C4-2B (cell line): ENCODE results near the gene AMDHD2.

Experiments
- H3K27ac ChIP-seq: fragments of 450-650 bp; 2 replicates; pipeline ENCODE4 v1.5.1; 2017
- CTCF ChIP-seq: fragments of 450-650 bp; conservative IDR thresholded peaks from 2 replicates; pipeline ENCODE4 v1.5.1; 2017; ENCODE audit warnings: mild to moderate bottlenecking
- ZFX ChIP-seq: fragments of 450-650 bp; IDR thresholded peaks from 2 replicates; pipeline ENCODE4 v1.6.1; 2017

AMDHD2 gene

GRCh38 chr16:2500918-2501750 is 19.0 kb upstream of the AMDHD2 start:
- TF ChIP-seq ZFX = no peak
- TF ChIP-seq CTCF = peak; percentile 96
- H3K27ac ChIP-seq = peak overlapping the region; percentile 15; the same call in 1 of the 2 replicates

GRCh38 chr16:2501946-2502895 is 17.9 kb upstream of the AMDHD2 start:
- TF ChIP-seq CTCF (no peak), ZFX (no peak)

DNA sequence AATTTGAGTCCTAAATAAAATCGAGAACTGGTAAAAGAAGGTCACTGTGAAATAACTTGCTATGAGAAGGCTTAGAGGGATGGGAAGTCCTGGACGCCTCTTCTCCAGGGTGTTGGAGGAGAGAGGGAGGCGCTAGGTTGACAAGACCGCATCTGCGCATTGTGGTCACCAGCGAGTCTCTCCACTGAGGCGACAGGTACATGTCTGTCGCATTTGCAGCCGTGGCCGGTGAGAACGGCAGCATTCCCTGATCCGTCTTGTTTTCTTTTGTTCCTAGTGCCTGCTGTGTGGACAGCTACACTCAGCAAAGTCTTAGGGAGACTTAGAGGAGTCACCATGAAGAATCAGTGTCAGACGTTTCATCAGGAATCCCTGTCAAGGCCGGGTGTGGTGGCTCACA is 14.5 kb upstream of the AMDHD2 start:
- H3K27ac ChIP-seq = no peak overlapping the region
- TF ChIP-seq CTCF = no peak
- no peak for TF ChIP-seq ZFX

More at GRCh38 chr16:2501946-2502895, 17.9 kb upstream of the AMDHD2 start:
- H3K27ac ChIP-seq = peak overlapping the region; percentile 15

DNA sequence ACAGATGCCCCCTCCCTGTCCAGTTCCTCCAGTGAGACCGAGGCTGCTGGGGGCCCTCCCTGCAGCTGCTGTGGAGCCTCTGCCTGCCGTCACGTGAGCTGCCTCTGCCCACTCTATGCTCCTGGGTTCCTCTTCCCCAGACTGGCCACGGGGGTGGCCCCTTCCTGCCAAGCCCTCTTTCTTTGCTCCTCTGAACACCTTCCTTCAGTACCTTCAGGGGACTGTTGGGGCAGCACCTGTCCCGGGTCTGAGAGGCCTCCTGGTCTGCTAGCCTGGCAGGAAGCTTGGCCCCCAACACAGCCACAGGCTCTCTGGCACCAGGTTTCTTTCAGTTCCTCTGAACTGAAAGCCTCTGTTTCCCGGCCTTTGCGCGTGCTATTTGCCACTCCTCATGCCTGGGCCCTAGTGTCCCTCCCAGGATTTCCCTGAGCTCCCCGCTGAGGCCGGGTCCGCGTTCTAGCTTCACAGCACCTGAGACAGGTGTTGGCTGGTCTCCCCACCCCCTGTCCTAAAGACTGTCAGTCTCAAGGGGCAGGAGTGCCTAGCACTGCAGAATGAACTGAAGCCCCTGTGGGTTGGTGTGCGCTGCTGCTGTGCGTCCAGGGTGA is 13.0 kb upstream of the AMDHD2 start:
- H3K27ac ChIP-seq = no peak overlapping the region
- TF ChIP-seq ZFX = no peak

GRCh38 chr16:2507665-2508064 is 12.5 kb upstream of the AMDHD2 start:
- H3K27ac ChIP-seq = no peak overlapping the region

GRCh38 chr16:2508722-2509400 is 11.3 kb upstream of the AMDHD2 start:
- H3K27ac ChIP-seq = no peak overlapping the region
- no peak for TF ChIP-seq CTCF
- TF ChIP-seq ZFX = no peak

More at GRCh38 chr16:2507665-2508064, 12.5 kb upstream of the AMDHD2 start:
- TF ChIP-seq ZFX = no peak

DNA sequence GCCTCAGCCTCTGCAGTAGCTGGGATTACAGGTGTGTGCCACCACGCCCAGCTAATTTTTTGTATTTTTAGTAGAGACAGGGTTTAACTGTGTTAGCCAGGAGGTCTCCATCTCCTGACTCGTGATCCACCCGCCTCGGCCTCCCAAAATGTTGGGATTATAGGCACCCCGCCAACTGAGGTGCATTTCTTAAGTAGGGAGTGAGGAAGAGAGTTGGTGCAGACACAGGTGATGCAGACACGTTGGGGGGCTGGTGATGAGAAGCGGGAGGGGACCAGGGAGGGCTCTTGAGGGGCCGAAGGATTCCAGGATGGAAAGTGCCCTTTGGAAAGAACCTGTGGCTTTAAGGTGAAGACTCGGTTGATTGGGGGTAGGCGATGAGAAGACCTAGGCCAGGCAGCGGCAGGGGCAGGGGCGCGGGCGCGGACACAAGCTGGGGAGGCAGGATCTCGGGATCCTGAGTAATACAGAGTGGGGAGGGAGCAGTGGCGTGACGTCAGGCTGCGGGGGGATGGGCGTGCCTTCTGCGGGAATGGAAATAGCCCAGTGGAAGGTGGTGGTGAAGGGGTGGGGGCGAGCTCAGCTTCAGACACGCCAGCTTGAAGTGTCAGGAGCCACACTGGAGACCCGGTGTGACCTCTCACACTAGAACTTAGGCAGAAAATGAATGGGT is 8.9 kb upstream of the AMDHD2 start:
- TF ChIP-seq CTCF (no peak), ZFX (no peak)
- no peak overlapping the region for H3K27ac ChIP-seq
